ENCODE data around the gene UBAP1. TPM values are rescaled to one million over a fixed set of nuclear protein-coding genes. Genes with fewer than 3 reads are reported as not detected.

UBAP1 gene
- total RNA-seq, 1 experiment from 2014 or later, result 35.9 TPM

GRCh38 chr9:34232201-34232600 lies 53.4 kb downstream of the UBAP1 start:
- Histone ChIP-seq H3K27me3 (replicated peaks; ENCODE audit: insufficient read depth, low read depth, low read length, poor library complexity) (no peaks in the 10 kb centered on the region), H3K36me3 (ENCODE audit: insufficient read depth, low read length, poor library complexity, severe bottlenecking) (no peaks in the 10 kb centered on the region), H3K4me1 (ENCODE audit: insufficient read depth, low read length, poor library complexity, severe bottlenecking) (no peaks in the 10 kb centered on the region), H3K9me3 (ENCODE audit: low read depth, low read length, poor library complexity, severe bottlenecking) (no peaks in the 10 kb centered on the region), H3K27ac (ENCODE audit: low read depth, low read length, poor library complexity, severe bottlenecking) (no peak overlapping the region), H3K4me3 (ENCODE audit: low read depth, low read length, poor library complexity, severe bottlenecking) (no peak overlapping the region)
- no peak for DNase-seq (ENCODE audit: low spot score)
- ChIA-PET POLR2A (ENCODE audit: low non-redundant PET) (no interaction called here), CTCF (no interaction called here)
- TF ChIP-seq EZH2 (IDR thresholded peaks at IDR 0.05; ENCODE audit: borderline replicate concordance, low read depth, low read length, poor library complexity, severe bottlenecking) (no peak), CTCF (conservative IDR thresholded peaks at IDR 0.05; ENCODE audit: low read depth, low read length) (no peak)
- intact Hi-C loops (cut with micrococcal nuclease; ENCODE audit: unreplicated experiment), result no loop called here
- no TSS peak for BruUV-seq (replicated peaks)

GRCh38 chr9:34233672-34234071 lies 54.8 kb downstream of the UBAP1 start:
- no peaks in the 10 kb centered on the region for H3K4me1 ChIP-seq (ENCODE audit: insufficient read depth, low read length, poor library complexity, severe bottlenecking)
- ChIA-PET CTCF (no interaction called here), POLR2A (ENCODE audit: low non-redundant PET) (no interaction called here)

GRCh38 chr9:34237836-34238235 lies 59.0 kb downstream of the UBAP1 start:
- no peak for TF ChIP-seq CTCF (conservative IDR thresholded peaks at IDR 0.05; ENCODE audit: low read depth, low read length)
- no peak for TF ChIP-seq EZH2 (IDR thresholded peaks at IDR 0.05; ENCODE audit: borderline replicate concordance, low read depth, low read length, poor library complexity, severe bottlenecking)
- CTCF ChIA-PET, result no interaction called here
- H3K9me3 ChIP-seq (ENCODE audit: low read depth, low read length, poor library complexity, severe bottlenecking), result no peaks in the 10 kb centered on the region
- DNase-seq (ENCODE audit: low spot score), result no peak
- H3K27ac ChIP-seq (ENCODE audit: low read depth, low read length, poor library complexity, severe bottlenecking), result no peak overlapping the region
- H3K36me3 ChIP-seq (ENCODE audit: insufficient read depth, low read length, poor library complexity, severe bottlenecking), result peaks cover 19% of the 10 kb centered on the region
- BruUV-seq (replicated peaks), result no TSS peak
- H3K27me3 ChIP-seq (replicated peaks; ENCODE audit: insufficient read depth, low read depth, low read length, poor library complexity), result no peaks in the 10 kb centered on the region
- H3K4me1 ChIP-seq (ENCODE audit: insufficient read depth, low read length, poor library complexity, severe bottlenecking), result no peaks in the 10 kb centered on the region
- H3K4me3 ChIP-seq (ENCODE audit: low read depth, low read length, poor library complexity, severe bottlenecking), result no peak overlapping the region
- intact Hi-C loops (cut with micrococcal nuclease; ENCODE audit: unreplicated experiment), result no loop called here
- POLR2A ChIA-PET (ENCODE audit: low non-redundant PET), result no interaction called here

More at GRCh38 chr9:34233672-34234071, 54.8 kb downstream of the UBAP1 start:
- no peaks in the 10 kb centered on the region for H3K27me3 ChIP-seq (replicated peaks; ENCODE audit: insufficient read depth, low read depth, low read length, poor library complexity)
- TF ChIP-seq CTCF (conservative IDR thresholded peaks at IDR 0.05; ENCODE audit: low read depth, low read length) (no peak), EZH2 (IDR thresholded peaks at IDR 0.05; ENCODE audit: borderline replicate concordance, low read depth, low read length, poor library complexity, severe bottlenecking) (no peak)
- BruUV-seq (replicated peaks), result no TSS peak
- no peak overlapping the region for H3K4me3 ChIP-seq (ENCODE audit: low read depth, low read length, poor library complexity, severe bottlenecking)
- intact Hi-C loops (cut with micrococcal nuclease; ENCODE audit: unreplicated experiment), result no loop called here
- H3K9me3 ChIP-seq (ENCODE audit: low read depth, low read length, poor library complexity, severe bottlenecking), result no peaks in the 10 kb centered on the region
- no peak for DNase-seq (ENCODE audit: low spot score)
- no peak overlapping the region for H3K27ac ChIP-seq (ENCODE audit: low read depth, low read length, poor library complexity, severe bottlenecking)
- no peaks in the 10 kb centered on the region for H3K36me3 ChIP-seq (ENCODE audit: insufficient read depth, low read length, poor library complexity, severe bottlenecking)

Data from A673 (cell line).